NCI-H1105 (cell line): Measurements from ENCODE around the gene MYOCD.

Experiments
- DNase-seq: peaks from one replicate; lab custom pipeline; 2025; lab: John Stamatoyannopoulos, UW

The MYOCD gene

DNA sequence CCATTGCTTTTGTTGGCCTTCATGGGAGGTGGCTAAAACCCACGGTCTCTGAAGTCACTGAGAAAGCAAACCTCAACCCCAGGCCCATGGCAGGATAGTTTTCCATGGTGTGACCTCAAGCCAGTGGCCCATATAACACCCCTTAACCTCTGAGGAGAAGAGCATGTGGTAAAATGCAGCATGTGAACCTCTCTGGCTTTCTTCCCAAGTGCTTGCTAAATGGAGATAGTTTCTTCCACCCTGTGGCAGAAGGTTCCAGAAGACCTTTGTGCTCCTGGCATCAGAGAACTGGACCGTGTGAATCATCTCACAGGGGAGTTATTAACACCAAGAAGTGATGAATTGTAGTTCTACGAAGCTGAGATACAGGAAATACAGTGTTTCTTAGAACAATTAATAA is 47.3 kb downstream of the MYOCD start:
- no peak for DNase-seq

DNA sequence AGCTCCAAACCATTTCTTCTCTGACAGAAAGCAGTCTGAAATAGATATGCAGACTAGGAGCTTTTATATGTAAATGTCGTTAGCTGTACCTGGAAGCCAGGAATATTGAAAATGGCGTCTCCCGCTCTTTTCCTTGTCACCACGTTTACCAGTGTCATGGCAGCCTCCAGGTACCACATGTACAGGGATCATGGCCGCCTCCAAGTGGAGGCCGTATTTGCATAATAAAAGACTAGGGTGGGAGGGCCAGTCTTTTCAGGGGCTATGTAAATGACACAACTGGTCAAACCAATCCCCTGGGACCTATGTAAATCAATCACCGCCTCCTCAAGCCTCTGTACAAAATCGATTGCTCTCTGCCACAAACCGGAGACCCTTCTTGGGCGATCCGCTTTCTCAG is 54.3 kb downstream of the MYOCD start:
- no peak for DNase-seq

DNA sequence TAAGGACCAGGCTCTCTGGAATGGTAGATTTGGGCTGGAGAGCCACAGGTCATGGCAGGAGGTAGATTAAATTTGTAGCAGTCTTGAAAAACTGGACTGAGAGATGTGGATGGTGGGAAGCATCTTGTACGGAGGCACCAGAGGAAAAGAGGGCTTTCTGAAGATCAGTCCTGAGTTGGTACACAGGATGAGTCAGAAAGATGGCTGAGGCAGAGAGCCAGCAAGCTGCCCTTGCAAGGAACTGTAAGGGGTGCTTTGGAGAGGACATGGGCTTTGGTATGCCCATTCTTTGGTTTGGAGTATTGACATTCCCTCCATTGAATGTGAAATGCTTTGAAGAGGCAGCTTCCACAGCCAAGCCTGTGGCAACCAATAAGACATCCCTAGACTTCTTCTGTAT is 55.9 kb downstream of the MYOCD start:
- DNase-seq, result no peak

DNA sequence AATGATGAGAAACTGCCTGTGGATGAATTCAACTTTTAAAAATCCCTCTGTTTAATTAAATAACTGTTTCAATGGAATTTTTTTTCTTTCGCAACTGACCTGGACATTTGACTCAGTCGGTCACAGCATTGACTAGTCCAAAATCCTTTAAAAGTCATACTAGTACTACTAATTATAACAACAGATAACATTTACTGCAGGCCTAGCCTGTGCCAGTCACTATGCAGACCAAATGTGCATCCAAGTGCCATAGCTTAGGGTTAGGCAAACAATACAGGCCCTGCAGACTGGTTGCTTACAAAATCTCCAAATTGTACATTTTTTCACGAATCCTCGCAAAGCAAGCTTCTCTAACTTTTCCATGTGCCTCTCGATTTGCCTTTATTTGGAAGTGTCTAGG is 56.6 kb downstream of the MYOCD start:
- DNase-seq, result no peak

DNA sequence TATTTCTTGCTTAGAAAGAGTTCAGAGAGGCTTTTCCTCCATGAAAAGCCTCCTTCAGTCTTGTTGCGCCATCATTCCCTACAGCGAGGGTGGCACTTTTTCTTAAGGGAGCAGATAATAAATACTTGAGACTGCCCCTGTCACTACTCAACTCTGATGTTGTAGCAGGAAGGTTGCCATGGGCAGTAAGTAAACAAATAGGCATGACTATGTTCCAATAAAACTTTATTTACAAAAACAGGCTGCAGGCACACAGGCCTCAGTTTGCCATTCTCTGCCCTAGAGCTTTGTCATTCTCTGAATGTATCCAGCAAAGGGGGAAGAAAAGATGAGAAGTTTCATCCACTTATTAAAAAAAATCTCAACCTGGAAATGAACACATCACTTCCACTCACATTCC is 60.4 kb downstream of the MYOCD start:
- no peak for DNase-seq

DNA sequence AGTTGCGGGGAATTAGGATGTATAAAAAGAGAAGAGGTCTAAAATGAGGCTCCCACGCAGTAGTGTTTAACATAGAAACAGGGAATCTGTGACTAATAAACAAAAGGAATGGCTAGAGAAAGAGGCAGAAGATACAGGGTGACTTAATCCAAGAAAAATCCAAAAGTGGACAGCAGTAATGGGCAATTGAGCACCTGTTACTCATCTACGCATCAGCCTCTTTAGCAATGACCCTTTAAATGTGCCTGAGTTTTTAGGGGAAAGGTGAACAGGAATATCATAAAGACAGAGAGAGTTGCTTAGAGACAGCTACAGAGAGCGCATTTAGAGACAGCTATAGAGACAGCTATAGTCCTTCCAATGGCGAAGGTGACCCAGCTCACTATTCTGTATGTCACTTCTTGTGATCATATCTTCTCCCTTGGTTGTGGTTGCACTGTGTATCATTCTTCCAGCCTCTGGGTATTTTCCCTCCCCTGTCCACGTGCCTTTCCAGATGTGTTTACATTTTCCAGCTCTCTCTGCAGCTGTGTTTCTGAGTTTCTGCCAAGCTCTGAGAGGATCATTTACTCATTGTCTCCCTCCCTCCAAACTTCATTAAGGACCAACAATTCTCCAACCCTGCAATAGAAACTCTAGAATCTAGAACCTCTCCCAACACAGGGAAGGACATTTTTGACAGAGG is 61.5 kb downstream of the MYOCD start:
- no peak for DNase-seq

DNA sequence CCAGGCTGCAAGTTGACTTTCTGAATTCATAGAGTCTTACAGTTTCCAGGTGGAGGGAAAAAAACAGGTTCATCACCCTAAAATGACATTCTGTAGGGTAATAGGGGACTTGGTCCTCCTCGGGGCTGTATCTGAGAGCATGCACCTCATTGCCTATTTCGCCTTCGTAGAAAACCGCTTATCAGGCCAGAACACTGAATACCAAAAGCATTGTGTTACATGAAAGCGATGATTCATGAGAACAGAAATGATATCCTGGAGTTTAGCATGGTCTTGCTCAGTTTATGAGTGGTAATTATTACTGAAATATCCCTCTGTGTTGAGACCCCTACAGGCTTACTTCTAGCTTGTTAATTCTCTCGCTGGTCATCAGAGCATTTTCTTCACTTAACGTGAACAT is 62.2 kb downstream of the MYOCD start:
- no peak for DNase-seq

DNA sequence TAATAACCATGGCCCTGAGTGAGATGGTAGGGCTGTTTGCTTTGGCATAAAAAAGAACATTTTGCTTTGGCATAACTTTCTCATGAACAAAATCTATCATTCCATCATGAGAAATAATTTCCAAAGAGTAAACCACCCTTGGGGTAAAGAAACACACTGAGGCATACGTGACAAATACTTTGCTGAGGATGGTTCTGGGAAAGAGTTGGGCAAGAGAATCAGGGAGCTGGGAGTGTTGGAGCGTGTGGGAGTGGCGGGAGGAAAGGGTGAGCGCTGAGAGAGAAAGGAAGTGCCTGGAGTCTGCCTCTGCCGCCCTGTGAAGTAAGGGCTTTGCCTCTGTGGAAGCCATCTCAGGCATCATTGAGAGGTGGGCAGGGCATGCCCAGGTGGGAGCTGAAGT is 63.4 kb downstream of the MYOCD start:
- DNase-seq, result no peak

DNA sequence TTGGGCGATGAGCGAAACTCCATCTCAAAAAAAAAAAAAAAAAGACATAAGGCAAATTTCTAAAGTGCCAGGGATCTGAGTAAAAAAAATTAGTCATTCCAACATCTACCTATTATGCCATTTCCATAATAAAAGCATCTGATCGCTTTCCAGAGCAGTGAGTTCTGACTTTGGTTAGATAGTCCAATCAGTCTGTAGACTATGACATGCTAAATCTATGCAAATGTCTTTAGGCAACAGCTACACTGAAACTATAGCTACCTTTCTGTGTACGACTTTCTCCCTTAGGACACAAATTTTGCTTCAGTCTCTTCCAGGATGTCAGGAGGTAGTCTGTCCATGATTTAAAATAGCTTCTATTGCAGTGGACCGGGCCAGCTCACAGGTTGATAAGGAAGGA is 64.7 kb downstream of the MYOCD start:
- DNase-seq, result no peak

DNA sequence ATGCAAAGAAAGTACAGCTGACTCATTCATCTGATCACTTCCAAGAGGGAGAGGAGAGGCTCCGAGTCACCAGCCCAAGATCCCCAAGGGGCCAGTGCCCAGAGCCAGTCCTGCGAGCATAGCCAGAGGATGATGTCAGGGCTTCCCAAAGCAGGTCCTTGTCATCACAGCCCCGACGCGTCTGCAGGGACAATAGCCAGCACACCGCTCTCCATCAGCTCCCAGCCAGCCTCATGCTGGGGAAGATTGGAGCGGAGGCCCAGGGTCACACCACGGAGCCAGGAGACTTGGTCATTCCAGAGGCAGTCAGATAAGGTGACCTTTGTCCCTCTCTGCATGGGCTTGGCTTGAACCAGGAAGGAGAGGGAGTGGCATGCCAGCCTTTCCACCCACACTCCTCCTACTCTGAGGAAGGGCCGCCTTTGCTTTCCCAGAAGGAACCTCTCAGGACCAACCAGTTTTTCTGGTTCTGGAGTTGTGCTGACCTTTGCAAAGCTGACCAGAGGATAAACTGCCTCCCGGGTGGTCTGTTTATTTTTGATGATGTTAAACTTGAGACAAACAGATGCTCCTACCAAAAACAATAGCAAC is 65.3 kb downstream of the MYOCD start:
- no peak for DNase-seq

DNA sequence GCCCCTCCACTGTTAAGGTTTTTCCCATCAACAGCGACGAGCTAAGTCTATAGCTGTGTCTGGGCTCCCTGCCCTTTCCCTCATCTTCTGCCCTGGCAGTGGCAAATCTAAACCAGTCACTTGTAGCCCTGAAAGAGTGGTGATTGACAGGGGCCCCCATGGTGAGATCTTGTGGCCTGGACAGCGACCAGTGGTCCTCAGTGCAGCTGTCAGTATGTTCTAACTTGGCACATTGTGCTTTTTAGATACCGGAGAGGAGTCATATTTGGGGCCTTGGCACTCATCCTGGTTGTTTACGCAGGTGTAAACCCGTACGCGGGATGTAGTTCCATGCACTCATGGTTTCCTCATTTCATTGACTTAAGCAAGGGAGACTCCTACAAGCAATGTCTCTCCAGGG is 66.1 kb downstream of the MYOCD start:
- DNase-seq, result no peak

DNA sequence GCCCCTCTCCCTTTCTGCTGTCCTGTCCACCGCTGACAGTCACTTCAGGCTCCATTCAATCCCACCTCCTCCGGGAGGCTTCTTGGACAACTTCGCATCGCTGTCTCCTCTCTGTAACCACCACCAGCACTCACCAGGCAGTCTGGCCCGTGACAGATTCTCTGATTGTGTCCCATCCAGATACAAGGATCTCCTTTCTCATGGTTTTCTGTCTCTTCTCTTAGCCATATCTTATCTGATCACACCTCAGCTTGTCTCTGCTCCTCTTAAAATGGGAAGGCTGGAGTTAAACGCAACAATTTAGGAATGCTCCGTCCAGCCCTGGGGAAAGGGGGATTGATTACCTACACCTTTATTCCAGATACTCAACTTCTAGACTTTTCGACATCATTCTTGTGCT is 66.7 kb downstream of the MYOCD start:
- no peak for DNase-seq

DNA sequence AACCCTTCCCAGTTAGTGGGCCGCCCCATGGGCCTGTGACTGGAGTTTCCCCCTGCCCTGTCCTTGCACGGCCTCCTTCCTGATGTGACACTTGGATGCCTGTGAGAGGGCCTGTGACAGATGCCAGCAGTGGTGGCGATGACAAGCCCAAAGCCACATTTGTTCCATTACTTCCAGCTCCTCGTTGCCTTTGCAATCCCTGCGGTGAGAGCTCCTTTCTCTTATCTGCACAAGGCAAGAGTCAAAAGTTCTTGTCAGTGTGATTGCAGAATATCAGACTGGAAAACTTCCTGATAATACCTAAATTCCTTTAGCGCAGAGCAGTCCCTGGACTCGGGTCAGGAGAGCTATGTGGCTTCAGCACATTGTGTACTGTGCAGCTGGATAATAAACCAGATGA is 69.2 kb downstream of the MYOCD start:
- no peak for DNase-seq

DNA sequence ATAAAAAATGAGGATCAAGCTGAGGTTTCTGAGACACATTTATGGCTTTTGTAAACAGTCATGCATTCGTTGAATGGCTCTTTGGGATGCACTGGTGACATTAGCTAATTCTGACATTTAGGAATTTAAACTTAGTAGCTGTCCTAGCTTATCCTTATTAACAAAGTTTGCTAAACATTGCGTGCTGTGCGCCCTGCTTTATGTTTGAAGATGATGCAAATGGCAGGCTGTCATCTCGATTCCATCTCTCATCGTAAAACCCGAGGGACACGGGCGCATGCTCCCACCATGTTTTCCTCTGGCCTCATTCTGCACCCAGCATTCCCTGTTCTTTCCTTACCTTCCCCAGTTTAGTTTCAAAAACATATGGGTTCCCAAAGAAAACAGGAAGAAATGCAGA is 69.8 kb downstream of the MYOCD start:
- no peak for DNase-seq

DNA sequence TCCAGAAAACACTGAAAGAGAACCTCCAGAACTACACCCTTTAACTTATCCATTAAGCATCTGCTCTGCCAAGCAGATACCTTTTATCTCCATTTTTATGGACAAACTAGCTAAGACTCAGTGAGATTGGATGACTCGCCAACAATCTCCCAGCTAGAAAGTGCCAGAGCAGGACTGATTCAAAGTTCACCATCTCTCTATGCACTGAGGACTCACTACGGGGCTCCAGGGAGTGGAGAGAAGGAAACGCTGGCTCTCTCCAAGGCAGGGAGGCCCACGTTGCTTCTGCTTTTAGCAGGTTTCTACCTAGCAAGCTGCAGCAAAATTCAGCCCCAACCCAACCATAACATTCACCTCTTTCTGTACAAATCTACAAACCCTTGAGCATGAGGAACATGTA is 70.8 kb downstream of the MYOCD start:
- no peak for DNase-seq

DNA sequence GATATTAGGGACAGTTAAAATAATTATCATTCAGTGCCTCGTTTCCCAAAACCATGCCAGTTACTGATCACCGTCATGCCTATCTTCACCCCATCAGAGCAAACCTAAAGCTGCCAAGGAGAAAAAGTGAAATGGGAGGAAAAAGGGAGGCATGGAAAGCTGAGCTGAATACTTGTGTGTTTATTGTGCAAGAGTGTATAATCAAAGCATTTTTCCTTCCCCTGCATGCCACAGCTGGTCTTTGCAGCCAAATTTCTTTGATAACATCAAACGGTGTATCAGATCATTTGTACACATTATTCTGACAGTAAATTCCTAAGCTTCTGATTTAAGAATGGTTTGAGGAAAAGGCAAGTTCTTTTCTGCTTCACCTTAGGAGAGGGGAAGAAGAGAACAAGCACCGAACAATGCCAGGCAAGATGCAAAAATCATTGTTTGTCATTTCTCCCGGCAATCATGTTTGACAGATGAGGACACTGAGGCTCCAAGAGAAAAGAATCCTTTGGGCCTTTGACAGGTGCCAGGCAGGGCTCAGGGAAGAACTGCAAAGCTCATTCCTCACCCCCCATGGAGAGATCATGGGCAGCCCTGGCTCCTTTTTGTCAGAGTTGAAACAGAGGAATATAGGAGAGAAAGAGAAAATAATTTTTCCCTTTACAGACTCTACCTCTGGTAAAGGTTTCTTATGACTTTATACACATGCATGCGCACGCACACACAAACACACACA is 72.2 kb downstream of the MYOCD start:
- no peak for DNase-seq

DNA sequence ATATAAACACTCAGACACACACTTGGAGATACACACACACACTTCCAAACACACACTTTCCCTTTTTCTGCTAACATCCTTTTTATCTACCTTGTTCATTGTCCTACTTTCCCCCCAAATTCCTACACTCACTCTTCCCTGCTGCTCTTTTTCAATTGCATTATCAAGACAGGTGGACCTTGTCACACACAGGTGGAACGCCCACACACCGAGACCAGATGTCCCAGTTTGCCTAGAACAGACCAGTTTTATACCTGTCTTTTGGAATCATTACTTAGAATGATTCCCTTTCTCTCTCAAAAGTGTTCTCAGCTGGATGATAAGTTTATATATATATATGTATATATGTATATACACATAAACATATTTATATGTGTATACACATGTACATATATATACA is 72.9 kb downstream of the MYOCD start:
- DNase-seq, result no peak

DNA sequence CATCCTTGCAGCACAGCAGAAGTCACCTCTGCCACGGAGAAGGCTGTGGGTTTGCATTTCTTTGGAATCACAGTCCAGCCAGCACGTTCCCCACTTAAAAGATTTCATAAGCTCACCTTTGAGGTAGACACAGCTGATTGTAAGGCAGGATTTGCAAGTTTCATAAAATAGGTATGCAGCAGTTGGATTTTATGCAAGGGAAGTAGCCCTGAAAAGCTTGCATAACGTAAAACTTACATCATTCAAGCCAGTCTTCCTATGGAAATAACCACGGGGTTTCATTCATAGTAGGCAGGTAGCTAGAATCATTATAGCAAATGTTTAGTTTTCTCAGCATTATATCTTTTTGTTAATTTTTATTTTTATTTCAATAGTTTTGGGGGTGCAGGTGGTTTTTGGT is 73.8 kb downstream of the MYOCD start:
- DNase-seq, result no peak

DNA sequence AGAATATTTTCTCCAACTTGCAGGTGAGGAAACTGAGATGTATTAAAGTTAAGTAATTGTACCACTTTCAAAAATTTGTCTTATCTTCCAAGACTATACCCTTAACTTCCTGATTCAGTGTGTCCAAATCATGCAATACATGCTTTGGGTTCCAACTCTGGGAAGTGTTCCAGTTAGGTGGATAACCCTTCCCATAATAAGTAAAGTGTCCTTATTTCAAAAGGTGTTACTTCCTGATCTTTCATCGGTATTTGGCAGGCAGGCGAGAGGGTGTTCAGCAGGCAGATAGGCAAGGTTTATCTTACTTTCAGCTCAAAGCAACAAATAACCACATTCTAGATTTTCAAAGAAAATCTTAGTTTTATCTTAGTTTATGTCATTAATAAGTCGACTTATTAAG is 77.4 kb downstream of the MYOCD start:
- DNase-seq, result no peak

DNA sequence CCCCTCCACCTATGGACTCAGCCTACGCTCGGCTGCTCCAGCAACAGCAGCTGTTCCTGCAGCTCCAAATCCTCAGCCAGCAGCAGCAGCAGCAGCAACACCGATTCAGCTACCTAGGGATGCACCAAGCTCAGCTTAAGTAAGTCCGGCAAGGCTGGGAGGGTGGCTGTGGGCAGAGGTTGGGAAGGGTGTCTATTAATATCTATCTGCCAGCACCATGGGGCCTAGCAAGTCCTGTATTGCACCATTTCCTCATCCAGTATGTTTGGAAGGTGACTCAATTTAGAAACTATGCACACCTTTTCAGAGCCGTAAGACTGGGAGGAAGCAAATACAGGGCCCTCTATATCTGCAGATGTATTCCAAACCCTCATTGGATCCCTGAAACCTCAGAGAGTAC is 78.6 kb downstream of the MYOCD start:
- no peak for DNase-seq

DNA sequence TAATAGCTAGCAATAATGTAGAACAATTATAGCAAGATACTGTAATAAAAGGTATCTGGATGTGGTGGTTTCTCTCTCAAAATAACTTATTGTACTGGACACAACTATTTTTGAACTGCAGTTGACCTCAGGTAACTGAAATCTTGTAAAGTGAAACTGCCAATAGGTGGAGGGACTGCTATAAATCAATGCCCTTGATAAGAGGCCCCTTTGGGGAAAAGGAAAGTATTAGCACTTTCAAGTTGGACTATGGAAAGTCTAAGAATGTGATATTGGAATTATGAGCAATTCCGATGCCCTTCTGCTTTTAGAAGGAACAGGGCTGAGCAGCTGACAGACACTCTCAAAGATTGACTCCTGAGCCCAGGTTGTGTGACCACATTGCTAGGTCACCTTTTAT is 79.1 kb downstream of the MYOCD start:
- DNase-seq, result no peak

DNA sequence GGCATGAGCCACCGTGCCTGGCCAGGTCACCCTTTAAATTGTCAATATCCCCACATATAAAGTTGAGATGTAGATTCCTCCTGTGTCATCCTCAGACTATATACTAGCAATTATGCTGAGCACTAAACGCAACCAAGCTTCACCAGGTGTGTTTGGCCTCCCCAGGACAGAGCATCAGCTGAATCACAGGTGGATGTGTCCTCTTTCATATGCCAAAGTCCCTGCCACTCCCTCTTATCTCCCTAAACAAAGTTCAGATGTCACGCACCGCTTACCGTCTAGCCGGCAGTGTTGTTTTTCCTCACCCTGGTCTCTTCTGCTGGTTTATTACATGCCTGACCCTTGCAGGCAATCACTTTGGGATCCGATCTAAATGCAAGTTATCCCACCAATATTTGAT is 79.8 kb downstream of the MYOCD start:
- no peak for DNase-seq

DNA sequence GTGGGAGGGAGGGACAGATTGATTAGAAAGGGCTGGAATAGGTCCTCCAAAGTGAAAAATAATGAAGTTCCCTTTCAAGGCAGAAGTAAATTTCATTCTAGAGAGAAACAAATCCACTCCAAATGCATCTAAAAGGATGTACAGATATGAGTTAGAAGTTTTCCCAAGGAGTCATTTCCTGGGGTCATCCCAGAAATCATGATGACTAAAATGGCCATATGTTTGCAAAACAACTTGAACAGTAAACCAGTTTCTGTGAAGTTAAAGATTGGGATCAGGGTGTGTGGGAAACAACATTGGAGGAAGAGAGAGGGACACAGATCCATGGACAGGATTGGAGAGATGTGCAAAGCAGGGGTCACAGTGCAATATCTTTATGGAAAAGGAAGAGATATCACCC is 91.1 kb downstream of the MYOCD start:
- DNase-seq, result no peak

DNA sequence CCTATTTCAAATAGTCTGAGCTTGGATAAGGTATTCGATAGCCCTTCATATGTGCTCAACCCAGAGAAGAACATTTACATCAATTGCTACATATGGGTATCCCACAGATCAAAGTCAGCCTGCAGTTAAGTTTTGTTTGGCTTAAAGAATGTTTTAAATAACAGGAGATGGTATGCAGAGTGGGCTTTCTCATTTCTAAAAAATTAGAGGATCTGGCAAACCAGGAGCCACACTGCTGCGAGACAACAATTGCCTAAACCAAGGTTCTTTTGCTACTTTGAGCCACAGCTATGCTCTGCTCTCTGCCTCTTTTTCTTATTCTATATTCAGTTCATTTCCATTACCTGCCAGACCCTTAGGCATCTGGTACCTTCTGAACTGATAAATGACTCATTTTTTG is 93.4 kb downstream of the MYOCD start:
- no peak for DNase-seq
